Central memory CD4-positive, alpha-beta T cell (primary cell): ENCODE measurements around the gene HOXA11.
A peak's percentile ranks its signal among the peaks of the same experiment; 100 is the strongest.

Source experiments
- DNase-seq: peaks from one replicate; pipeline ENCODE4 v3.0.0; 2022

Gene HOXA11

DNA sequence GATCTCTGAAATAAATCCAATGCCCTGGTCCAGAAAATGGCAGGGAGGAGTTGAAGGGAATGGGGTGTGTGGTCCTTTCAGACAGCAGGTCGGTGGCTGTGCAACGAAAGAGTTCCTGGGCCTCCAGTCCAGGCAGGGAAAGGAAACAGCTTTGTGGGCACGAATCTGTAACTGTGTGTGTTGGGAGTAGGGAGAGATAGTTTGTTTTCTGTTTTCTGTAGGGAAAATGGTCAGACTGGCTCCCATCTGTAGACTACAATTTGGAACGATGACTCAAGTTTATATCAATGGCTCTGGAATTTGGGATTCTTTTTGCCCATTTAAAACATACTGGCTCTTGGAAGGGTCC, 17.1 kb downstream of the HOXA11 start:
- no peak for DNase-seq

- no peak for DNase-seq
These were observed 18.2 kb downstream of the HOXA11 start for GRCh38 chr7:27166531-27167505.

DNA sequence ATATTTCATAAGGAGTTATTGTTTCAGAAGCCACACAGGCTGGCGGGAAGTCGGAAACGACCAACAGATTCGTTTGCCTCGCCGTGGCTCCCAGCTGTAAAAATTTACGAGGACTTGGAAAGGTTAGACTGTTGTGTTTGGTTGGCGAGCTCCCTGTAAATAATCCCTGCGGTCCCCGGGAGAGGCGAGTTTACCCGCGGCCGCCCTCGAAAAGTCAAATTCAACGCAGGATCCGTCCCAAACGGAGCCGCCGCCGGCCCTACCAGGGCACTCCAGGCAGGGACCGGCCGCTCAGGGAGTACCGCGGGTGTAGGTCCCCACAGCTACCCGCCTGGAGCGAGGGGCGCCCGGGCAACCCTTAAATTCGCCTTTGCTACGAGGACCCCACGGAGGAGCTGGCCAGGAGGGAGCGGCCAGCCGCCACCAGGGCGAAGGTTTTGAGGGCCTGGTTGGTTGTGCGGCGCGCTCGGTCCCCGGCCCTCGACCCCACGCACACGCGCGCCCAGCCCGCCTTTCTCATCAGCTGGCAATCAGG, 19.0 kb downstream of the HOXA11 start:
- no peak for DNase-seq

DNA sequence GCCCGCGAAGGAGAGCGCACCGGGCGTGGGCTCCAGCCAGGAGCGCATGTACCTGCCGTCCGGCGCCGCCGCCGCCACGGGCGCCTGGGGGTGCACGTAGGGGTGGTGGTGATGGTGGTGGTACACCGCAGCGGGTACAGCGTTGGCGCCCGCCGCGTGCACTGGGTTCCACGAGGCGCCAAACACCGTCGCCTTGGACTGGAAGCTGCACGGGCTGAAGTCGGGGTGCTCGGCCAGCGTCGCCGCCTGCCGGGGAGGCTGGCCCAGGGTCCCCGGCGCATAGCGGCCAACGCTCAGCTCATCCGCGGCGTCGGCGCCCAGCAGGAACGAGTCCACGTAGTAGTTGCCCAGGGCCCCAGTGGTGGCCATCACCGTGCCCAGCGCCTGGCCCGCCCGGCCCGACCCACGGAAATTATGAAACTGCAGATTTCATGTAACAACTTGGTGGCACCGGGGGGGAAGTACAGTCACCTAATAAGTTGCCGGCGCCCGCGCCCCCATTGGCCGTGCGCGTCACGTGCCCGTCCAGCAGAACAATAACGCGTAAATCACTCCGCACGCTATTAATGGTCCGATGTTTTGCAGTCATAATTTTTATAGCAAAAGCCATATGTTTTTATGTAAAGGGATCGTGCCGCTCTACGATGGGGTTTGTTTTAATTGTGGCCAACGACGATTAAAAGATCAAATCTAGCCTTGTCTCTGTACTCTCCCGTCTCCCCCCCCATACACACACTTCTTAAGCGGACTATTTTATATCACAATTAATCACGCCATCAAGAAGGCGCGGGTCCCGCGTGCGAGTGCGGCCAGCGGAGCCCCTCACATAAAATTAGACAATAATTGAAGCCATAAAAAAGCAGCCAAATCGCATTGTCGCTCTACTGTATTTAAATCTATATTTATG, 19.7 kb downstream of the HOXA11 start, which contains the start of gene HOXA9:
HOXA9 (minus strand) TSS at position 449 of the 907 bp plus-strand sequence; CDS start at position 369, 80 bp downstream.
- DNase-seq, result no peak

DNA sequence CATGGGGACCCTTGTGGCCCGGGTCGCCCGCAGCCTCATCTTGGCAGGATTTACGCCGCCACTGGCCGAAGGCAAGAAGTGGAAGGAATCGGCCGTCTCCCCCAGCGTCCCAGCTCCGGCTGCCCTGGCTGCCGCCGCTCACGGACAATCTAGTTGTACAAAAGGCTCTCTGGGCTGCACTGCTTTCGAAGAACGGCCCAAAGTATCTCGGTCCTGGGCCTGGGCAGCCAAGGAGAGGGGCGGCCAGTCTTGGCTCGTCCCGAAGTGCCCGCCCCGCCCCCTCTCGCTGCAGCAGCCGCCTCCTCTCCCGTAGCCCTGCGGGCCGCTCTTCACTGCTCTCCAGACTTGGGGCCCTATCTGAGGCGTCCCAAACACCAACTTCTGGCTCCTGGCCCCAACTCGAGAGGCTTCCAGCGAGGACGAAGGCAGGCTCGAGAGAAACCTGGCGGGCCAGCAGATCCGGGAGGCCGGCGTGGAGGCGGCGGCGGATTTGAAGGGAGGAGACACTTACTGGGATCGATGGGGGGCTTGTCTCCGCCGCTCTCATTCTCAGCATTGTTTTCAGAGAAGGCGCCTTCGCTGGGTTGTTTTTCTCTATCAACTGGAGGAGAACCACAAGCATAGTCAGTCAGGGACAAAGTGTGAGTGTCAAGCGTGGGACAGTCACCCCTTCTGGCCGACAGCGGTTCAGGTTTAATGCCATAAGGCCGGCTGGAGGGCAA, 20.5 kb downstream of the HOXA11 start:
- DNase-seq, result no peak

DNA sequence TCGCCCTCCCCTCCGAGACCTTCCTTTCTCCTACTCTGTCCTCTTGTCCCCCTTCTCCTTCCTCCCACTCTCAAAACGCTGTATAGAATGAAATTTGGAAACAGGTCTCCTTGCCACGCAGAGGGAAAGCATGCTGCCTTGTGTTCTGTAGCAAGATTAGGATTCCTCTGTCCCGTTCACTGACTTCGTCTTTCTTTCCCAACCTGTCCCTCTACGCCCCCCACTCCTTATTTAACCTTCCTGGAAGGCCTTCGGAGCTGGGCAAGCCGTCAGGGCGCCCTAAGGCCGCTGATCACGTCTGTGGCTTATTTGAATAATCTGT, 21.0 kb downstream of the HOXA11 start:
- no peak for DNase-seq

GRCh38 chr7:27163288-27164044, 21.6 kb downstream of the HOXA11 start:
- DNase-seq, result no peak

DNA sequence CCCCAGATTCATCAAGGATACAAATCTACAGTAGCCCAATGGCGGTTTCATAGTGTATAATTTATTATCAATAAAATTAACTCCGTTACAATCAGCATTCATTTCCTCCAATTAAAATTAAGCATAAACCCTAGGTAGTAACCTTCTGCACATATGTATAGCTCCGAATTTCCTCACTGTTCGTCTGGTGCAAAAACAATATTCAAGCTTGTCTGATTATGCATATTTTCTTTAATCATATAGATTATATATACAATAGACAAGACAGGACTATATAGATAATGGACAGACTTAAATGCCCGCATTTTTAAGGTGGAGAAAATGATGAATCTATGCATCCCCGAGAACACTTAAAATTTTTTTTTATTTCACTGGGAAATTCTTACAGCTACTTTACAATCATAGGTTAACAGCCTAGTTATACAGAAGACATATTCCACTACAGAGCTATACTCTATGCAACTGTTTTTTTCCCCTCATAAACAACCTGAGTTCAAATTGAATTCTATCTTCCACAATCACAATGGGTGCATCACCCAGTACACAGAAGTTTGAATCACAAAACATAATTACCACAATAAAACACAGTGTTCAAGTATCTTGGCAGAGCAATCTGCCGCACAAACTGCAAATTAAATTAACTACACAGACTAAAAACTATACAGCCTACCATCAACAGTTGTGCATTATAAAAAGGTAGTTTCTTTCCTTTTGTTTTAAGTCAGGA, 22.3 kb downstream of the HOXA11 start:
- DNase-seq, result no peak

DNA sequence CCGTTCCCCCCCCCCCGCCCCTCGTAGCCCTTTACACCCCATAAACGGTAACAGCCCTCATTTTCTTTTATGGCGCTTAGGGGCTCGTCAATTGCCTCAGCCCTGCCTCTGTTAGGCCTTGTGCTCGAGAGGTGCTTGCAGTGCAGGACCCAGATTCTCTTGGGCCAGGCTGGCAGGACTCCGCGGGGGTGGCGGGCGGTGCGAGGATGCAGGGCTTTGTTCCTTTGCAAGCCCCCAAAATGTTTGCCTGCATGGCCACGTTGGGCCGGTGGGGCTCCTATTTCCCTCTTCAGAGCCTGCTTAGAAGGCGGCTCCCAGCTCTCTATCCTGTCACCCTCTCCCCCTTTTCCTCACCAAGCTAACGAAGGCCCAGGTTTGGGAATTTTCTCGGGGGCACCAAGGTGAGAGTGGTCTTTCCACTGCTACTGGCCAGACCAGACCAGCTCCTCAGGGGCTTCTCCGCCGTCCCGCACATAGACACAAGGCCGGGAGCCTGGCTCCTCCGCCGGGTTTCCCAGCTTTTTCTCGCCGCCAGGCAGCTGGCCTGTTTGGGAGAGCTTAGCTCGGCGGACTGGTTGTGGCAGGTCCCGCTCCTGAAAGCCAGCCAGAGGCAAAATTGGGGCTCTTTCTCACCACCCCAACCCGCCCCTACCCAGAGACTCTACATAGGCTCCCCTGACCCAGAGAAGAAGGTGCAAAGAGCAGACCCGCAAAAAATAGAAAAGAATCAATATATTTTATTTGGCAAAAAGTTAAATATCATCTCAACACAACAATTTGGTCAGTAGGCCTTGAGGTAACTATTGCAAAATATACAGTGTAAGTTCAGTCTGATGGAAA, 23.1 kb downstream of the HOXA11 start:
- DNase-seq, result no peak

DNA sequence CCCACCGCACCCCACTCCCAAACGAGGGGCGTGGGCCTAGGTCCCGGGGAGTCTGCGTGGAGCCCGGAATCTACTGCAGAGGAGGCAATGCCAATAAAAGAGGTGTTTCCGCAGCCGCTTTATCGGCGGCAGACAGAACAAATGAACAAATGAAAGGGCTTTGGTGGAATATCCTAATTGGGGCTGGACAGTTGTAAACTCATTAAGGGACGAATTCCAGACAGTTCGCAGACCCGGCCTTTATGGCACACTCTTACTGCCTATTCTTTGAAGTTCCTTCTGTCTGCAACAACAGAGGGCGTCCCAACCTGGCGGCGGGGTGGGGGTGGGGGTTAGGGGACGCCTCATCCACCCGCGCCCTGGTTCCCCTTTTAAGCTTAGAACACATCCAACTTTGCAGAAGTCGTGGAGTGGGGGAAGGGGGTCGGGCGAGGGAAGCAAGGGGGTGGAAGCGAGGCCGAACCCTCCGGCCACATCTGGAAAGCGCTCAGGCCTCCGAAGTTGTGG, 23.8 kb downstream of the HOXA11 start:
- DNase-seq, result no peak

GRCh38 chr7:27160546-27161213, 24.4 kb downstream of the HOXA11 start:
- peak; percentile 73 for DNase-seq

- DNase-seq, result no peak
These were observed 24.9 kb downstream of the HOXA11 start for GRCh38 chr7:27160145-27160545.

DNA sequence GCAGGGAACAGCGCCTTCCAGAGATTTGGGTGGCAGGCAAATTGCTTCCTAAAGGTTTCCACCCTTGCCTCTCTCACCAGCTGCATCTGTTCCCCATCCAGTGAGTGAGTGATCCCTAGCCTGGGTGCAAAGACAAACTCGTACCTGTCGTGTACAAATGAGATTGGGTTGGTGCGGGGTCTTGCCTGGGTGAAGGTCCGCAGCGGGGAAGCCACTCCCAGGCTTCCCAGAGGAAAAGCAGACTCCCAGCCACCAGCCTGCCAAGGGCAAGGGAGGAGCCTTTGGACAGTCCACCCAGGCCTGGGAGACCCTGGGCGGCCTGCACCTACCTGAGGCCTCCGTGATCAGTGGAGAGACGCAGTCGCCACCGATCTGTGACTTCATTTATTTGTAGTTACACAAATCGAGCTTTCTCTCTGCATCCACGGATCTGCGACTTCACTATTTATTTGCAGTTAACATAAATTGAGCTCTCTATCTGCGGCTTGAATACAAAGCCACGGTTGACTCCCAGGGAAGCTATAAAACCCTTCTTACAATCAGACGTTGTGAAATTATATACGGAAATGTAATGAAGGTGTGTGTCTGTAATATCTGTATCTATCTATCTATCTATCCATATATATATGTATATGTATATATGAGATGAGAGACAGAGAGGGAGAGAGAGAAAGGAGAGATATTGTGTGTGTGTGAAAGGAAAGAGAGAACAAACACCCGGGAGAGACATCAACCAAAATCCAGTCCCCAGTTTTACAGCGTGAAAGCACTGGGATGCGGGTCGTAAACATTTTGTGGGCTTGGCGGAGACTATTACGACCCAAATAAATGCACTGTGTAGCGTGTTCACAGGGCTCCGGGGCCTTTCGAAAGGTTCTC, 25.5 kb downstream of the HOXA11 start:
- DNase-seq, result no peak

DNA sequence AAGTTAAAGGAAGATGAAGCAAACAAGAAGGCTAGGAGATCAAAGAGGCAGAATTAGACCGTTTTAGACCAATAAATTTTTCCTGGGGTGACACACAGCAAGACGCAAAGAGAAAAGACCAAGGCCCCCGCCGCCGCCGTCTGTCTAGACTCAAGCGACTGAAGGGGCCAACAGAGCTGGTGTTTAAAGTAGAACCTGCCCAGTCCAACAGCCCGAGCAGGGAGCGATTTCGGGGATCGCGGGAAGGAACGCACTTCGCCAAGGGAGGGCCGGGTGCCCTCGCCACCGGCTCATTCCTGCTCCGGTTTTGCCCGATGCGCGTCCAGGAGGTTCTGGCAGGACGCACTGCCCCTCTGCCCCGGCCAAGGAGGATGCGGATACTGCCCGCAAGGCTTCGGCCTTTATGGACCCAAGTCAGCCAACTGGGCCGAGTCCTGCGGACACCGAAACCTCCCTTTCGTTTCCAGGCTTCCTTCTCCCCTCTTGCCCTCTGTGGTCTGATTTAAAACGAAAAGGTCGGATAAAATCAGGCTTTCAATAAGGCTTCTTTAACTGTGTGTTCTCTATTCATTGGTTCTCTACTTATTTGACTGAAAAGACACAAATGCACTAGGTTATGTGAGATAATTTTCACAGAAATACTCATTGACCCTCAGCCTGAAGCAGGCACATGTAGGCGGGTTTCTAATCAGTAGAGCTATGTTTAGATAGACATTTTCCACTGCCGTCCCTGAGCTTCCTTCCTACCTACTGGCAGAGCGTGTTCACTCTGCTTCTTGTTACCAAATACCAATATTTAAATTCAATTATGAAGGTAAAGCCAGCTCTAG, 26.4 kb downstream of the HOXA11 start:
- DNase-seq, result no peak

DNA sequence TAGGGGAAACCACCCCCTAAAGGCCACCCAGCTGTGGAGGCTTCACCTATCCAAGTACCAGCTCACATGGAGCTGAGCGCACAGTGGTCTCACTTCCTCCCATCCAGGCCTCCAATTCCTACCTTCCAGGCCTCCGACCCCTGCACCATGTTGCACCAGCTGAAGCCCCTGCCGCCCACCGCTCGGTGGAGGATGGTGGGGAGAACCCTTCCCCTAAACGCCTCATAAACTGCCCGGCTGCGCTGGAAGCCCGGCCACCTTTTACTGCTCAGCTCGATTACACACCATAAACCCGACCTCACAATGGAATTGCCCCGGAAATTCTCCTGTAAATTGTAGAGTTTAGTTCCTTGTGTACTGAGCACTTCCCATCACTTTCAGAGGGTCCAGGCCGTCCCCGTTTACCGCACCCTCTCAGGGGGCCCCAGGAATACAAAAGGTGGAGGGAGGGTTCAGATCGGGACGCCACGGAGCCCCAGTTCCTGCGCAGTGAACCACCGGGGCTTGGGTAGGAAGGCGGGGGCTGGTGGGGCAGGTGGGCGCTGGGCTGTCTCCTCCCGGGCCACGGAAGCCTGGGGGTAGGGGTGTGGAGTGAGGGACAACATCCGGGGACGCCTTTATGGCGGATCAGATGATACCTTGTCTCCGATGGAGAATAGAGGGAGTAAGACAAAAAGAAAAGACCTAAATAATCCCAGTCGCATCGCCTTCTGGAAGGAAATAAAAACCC, 27.2 kb downstream of the HOXA11 start:
- DNase-seq, result no peak

GRCh38 chr7:27156916-27157701, 27.9 kb downstream of the HOXA11 start:
- DNase-seq, result no peak
